Peyer's patch (tissue), 4 donors: ENCODE data around the gene KIF25.

Experiments
- POLR2A ChIP-seq, 2 donors: fragments of 450-650 bp; IDR thresholded peaks; one replicate each; pipeline ENCODE4 v1.5.1; 2017; ENCODE audit warnings: antibody characterized with exemption in 2 of 2, mild to moderate bottlenecking in 2 of 2, moderate library complexity in 2 of 2
- TF ChIP-seq, protein P1 (sequence below), 6 experiments: fragments of 450-650 bp in 4 of 6; fragments of 200-600 bp in 2 of 6; sonication (generic) in 1 of 6; IDR thresholded peaks; one replicate each; pipeline ENCODE4 v1.5.1; 2017 to 2019; ENCODE audit warnings: antibody characterized with exemption in 6 of 6, mild to moderate bottlenecking in 3 of 6, moderate library complexity in 1 of 6

GRCh38 chr6:168051648-168052047, 54.2 kb downstream of the KIF25 start:
- TF ChIP-seq POLR2A (IDR thresholded peaks at IDR 0.05), result no peak
- TF ChIP-seq, protein P1, sequence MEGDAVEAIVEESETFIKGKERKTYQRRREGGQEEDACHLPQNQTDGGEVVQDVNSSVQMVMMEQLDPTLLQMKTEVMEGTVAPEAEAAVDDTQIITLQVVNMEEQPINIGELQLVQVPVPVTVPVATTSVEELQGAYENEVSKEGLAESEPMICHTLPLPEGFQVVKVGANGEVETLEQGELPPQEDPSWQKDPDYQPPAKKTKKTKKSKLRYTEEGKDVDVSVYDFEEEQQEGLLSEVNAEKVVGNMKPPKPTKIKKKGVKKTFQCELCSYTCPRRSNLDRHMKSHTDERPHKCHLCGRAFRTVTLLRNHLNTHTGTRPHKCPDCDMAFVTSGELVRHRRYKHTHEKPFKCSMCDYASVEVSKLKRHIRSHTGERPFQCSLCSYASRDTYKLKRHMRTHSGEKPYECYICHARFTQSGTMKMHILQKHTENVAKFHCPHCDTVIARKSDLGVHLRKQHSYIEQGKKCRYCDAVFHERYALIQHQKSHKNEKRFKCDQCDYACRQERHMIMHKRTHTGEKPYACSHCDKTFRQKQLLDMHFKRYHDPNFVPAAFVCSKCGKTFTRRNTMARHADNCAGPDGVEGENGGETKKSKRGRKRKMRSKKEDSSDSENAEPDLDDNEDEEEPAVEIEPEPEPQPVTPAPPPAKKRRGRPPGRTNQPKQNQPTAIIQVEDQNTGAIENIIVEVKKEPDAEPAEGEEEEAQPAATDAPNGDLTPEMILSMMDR (IDR thresholded peaks at IDR 0.05), result no peak
